Activated gamma-delta T cell (primary cell): ENCODE measurements around the gene CEP57L1.
"Not testable (repeated sequence)": the region's sequence is repeated elsewhere in the genome, so short reads cannot be mapped to it uniquely, and the experiment has no call there.

ENCODE experiments used
- DNase-seq: peaks from one replicate; lab custom pipeline; 2025; lab: John Stamatoyannopoulos, UW

The CEP57L1 gene

GRCh38 chr6:109073344-109074132, 21.8 kb upstream of the CEP57L1 start:
- DNase-seq = no peak

DNA sequence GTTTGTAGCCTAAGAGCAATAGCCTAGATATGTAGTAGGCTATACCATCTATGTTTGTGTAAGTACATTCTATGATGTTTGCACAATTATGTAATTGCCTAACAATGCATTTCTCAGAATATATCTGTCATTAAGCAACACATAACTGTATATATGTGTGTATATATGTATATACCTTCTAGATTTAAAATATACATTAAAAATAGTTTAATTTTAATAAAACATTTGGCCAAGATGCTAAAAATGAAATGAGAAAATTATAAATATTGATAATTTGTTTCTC, 21.2 kb upstream of the CEP57L1 start:
- DNase-seq = no peak

- DNase-seq = no peak
Observed at GRCh38 chr6:109075934-109076333, 19.4 kb upstream of the CEP57L1 start.

GRCh38 chr6:109076377-109076776, 18.9 kb upstream of the CEP57L1 start:
- DNase-seq = no peak

- DNase-seq = no peak
Observed at GRCh38 chr6:109079981-109080380, 15.3 kb upstream of the CEP57L1 start.

DNA sequence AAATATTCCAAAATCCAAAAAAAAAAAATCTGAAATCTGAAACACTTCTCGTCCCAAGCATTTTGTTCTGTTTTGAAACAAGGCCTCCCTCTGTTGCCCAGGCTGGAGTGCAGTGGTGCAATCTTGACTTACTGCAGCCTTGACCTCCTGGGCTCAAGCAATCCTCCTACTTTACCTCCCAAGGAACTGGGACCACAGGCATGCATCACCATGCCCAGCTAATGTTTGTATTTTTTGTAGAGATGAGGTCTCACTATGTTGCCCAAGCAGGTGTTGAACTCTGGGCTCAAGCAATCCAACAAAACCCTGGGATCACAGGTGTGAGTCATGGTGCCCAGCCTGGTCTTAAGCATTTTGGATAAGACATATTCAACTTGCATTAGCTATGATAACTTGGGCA, 14.3 kb upstream of the CEP57L1 start:
- no peak for DNase-seq

GRCh38 chr6:109081516-109082187, 13.7 kb upstream of the CEP57L1 start:
- DNase-seq = no peak

GRCh38 chr6:109082188-109082577, 13.1 kb upstream of the CEP57L1 start:
- no peak for DNase-seq

DNA sequence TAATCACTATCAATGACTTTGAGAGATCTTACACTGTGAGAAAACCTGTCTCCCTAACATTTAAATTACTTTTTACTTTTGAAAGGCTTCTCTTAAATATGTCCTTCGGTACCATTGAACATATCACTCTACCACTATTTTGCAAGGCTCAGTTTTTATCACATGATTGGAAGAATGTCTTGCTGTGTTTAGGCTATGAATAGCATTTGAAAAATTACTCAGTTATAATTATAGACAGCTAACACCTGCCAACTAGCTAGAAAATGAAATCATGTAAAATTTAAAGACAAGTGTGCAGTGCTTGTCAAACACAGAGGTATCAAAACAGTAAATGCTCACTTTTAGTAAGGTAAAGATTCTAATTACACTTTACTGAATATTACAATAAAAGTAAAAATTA, 11.7 kb upstream of the CEP57L1 start:
- no peak for DNase-seq

- not testable (repeated sequence) for DNase-seq
Observed at GRCh38 chr6:109084146-109084545, 11.2 kb upstream of the CEP57L1 start.

GRCh38 chr6:109087661-109088264, 7.5 kb upstream of the CEP57L1 start:
- no peak for DNase-seq

DNA sequence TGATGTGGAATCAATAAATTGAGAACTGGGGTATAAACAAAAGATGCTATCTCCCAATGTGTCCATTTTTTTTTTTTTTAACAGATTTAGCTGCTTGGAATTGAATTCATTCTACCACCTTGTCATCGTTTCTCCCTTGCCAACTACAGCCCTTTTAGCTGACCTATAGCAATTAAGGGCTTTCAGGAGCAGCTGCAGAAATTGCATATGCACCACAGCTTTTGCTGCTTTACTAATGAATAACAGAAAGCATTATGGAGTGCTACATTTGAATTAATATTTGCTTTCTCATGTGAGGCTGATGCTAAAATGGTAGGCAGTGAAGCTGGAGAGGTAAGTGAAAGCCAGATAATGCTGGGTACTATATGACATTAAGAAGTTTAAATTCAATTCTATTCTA, 6.3 kb upstream of the CEP57L1 start:
- no peak for DNase-seq

GRCh38 chr6:109091314-109092024, 3.8 kb upstream of the CEP57L1 start:
- no peak for DNase-seq

DNA sequence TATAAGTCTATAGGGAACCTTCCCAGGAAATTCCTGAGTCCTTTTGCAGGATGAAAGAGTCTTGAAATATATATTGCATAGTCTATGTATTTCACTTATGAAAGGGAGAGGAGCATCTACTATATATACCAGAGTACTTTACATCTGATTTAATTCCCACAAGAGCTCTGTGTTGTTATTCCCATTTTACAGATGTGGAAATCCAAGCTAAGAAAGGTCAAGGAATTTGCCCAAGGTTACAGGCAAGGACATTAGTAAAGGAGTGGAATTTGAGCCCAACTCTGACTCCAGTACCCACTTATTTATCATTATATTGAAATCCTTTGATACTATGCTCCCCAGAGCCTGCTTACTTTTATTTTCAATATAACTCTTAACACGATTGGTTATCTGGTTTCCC, 3.2 kb upstream of the CEP57L1 start:
- no peak for DNase-seq

DNA sequence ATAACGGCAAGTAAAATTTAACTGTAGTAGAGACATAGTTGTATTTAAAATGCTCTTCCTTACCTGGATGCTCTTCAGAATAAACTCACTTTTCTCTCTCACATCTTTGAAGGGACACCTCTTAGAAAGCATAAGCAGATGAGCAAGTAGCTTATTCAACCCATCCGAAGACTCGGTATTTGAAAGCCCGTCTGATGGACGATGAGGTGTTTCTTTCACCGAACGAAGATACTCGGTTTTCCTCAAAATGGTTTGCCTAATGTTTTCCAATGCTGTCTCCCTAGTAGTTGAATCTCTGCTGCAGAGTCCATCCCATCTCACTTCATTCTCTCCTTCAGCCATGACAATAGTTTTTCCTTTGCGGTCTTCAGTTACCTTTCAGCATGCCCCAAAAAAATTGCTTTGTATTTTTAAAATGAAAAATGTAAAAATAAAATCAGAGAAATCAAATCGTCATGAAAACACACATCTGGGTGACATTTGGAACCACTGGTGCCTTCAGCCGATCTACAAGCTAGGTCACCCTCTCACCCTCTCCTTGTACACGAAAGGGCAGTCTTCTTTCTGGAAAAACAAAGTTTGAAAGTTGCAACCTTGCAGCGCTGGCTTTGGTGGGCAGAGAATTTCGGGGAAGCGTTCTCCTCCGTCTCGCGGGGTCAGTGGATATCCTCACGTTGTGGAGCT, 1.4 kb upstream of the CEP57L1 start:
- no peak for DNase-seq

- DNase-seq = peak; percentile 63
Observed at GRCh38 chr6:109094416-109095035, 781 bp upstream of the CEP57L1 start, which contains the start of gene SESN1. Gene SESN1 (minus strand): TSS chr6:109094846. CDS start chr6:109094073, 773 bp downstream.

DNA sequence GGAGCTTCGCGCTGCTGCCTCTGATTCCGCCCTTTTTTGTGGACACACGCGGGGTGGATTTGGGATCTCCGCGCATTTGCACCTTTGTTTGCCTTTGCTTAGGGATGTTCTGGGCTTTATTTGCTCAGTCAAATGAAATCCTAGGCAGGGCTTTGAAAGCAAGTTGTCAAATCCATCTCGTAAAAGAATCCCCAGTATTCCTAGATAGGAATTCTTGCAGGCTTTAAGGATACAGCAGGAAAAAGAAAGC, 453 bp downstream of the CEP57L1 start:
- DNase-seq = no peak

DNA sequence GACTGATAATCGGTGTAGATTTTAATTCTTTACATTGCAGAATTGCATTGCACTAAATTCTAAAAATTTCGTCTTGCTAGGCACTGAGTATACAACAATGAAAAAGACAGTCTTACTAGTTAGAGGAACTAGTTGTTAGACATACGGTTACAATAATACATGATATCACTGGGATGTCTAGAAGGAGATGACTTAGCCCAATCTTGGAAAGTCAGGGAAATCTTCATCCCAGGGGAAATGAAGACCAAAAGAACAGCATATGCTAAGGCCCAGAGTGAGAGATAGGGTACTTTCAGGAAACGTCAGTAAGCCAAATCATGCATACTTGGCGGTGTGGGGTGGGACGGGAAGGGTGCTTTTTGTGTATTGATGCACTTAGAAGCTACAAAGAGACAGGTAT, 901 bp downstream of the CEP57L1 start:
- no peak for DNase-seq

DNA sequence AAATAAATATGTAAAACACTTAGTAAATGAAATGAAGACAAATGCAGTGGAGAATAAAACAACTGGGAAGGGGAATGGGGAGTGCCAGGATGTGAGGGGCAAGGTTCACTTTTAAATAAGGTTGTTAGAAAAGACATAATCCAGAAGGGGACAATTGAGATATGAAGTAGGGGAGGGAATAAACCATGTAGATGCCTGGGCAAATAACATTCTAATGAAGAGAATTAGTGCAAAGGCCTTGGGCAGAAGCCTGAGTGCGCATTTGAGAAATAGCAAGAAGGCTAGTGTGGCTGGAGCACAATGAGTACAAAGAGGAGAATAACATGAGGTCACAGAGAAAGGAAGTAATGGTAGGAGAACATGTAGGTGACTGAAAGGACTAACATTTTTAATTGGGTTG, 2.4 kb downstream of the CEP57L1 start:
- DNase-seq = no peak

GRCh38 chr6:109102762-109103161, 7.5 kb downstream of the CEP57L1 start:
- DNase-seq = no peak

- DNase-seq = no peak
Observed at GRCh38 chr6:109103942-109104341, 8.6 kb downstream of the CEP57L1 start.

GRCh38 chr6:109104512-109104911, 9.2 kb downstream of the CEP57L1 start:
- DNase-seq = no peak
